HG03460 (cell line): ENCODE results near the gene DSE.
A peak's percentile ranks its signal among the peaks of the same experiment; 100 is the strongest.
"Not testable (repeated sequence)": the region's sequence is repeated elsewhere in the genome, so short reads cannot be mapped to it uniquely, and the experiment has no call there.

Source experiments
- ATAC-seq: cut with Tn5 transposase; IDR thresholded peaks from one replicate; pipeline ENCODE4 v1.9.1; 2021; ENCODE audit not compliant: unreplicated experiment

DSE gene

DNA sequence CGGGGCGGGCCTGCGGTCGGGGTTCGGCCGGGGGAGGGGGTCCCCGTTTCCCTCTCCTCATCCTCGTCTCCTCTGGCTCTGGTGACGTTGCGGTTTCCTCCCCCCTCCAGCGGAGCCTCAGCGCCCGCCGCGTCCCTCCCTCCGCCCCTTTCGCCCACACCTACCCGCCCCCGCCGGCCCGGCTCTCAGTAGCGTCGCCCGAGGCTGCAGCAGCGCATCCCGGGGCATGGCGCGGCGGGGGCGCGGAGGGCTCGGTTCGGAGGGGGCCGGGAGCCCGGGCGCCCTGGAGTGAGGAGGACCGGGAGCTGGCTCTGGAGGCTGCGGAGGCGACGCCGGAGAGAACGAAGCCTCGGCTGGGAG is at the start of gene DSE:
DSE (plus strand) TSS at position 188 of the 360 bp plus-strand sequence. CDS start 28,304 bp downstream, outside the sequence.
- peak; percentile 67 for ATAC-seq

- ATAC-seq, result not testable (repeated sequence)
Measured at GRCh38 chr6:116321933-116322332, 48.8 kb upstream of the DSE start.

DNA sequence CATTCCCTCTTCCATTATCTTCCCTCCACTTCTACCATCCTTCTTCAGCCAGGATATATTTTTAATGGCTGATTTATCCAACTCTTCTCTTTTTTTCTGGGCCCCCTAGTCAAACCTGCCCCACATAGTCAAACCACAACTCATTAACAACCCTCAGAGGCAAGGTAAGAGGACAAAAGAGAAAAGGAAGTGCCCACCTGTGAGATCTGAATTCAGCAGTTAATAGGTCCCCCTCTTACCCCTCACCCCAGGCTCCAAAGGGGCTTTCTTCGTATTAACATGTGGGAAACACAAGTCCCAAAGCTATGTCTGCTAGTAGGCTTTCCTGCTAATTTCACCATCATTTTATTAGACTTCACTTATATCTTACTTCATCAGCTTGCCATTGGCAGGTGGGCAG is 46.9 kb upstream of the DSE start:
- no peak for ATAC-seq

DNA sequence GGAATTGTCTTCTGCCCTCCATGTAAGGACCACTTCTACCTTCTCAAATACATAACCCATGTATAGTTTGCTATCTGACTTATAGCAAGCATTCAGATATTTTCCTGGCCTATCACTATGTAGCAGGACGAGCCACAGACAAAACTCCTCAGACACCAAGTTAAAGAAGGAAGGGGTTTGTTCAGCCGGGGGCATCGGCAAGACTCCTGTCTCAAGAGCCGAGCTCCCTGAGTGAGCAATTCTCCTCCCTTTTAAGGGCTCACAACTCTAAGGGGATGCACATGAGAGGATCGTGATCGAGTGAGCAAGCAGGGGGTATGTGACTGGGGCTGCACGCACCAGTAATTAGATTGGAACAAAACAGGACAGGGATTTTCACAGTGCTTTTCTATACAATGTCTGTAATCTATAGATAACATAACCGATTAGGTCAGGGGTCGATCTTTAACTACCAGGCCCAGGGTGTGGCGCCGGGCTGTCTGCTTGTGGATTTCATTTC is 45.1 kb upstream of the DSE start:
- not testable (repeated sequence) for ATAC-seq

DNA sequence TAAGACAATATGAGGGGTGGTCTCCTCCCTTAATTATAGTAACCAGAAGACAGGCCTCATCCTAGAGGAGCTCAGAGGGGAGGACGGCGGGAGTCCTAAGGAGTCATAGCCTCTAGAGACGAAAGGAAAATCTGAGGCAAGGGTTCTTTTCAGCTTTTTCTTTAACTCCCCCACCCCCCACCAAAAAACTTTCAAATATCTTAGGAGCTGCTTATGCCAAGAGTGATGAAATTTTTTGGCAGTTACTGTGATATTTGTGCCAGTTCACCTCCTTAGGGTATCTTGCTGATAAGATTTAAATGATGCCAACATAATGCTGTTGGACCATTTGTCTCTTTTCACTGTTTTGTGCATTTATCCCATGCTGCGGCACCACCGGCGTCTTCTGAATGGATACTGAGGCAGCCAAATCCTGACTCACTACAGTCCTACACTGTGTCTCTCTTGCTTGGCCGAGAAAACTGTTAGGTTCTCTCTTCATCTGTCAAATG is 44.5 kb upstream of the DSE start:
- no peak for ATAC-seq

- ATAC-seq, result no peak
Measured at GRCh38 chr6:116326996-116327395, 43.8 kb upstream of the DSE start.

DNA sequence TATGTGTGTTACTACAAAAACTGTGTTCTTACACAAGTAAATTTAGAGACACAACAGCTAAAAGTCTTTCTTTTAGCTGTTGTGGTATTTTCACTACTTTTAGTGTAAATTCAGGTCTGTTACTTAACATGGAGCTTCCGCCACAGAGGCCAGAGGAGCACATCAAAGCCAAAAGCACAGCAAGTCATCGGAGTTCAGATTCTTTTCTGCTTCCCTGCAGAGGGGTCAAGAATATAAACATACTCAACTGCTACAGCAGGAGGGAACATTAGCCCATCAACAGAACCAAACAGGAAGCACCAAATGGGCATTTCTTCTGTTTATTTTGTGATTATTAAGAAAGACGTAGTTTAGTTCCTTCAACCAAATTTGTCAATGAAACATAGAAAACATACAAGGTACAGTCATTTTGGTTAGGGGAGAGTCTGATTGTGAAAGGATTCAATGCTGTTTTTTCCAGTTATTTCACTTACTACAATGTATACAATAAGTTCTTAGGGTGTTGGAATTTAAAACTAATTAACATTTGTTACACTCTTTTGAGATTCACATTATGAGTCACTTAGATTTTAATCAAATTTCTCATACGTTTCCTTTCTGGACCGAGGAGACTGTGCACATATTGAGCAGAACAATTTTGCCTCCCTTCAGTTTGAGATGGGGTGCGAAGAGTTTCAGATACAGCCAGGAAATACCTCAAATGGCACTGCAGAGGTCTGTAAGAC is 42.8 kb upstream of the DSE start:
- no peak for ATAC-seq

DNA sequence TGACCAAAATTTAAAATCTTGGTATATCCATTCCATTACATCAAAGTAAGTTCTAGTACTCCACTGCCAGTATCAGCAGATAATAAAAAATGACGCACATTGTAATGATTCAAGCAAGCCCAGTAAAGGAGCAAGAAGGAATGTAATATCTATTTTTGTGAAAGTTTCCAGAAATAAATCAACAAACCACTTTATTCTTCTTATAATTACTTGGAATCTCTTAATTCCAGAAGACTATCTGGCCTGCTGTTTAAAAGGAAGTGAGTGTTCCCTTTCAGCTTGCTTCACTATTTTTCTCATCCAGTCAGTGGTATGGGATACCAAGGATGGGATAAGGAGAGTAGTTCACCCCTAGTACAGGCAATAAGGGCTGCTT is 42.2 kb upstream of the DSE start:
- ATAC-seq, result no peak

DNA sequence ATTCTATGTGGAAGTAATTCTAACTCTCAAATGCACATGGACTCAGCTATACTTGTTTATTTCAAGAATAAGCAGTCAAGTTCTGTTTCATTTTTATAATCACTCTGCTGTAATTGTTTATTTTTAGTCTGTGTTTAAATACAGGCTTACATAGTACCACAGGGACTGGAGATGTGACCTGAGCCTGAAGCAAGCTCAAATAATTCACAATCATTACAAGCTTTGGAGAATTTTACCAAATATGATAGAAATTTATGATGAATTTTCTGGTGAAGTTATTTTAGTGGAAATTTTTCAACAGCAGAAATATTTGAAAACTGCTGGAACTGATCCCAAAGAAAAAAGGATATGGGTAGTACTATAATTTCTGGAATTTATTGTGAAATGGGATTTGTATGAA is 41.6 kb upstream of the DSE start:
- ATAC-seq, result no peak

- ATAC-seq, result no peak
Measured at GRCh38 chr6:116330511-116330910, 40.2 kb upstream of the DSE start.

GRCh38 chr6:116332096-116332495 is 38.7 kb upstream of the DSE start:
- no peak for ATAC-seq

DNA sequence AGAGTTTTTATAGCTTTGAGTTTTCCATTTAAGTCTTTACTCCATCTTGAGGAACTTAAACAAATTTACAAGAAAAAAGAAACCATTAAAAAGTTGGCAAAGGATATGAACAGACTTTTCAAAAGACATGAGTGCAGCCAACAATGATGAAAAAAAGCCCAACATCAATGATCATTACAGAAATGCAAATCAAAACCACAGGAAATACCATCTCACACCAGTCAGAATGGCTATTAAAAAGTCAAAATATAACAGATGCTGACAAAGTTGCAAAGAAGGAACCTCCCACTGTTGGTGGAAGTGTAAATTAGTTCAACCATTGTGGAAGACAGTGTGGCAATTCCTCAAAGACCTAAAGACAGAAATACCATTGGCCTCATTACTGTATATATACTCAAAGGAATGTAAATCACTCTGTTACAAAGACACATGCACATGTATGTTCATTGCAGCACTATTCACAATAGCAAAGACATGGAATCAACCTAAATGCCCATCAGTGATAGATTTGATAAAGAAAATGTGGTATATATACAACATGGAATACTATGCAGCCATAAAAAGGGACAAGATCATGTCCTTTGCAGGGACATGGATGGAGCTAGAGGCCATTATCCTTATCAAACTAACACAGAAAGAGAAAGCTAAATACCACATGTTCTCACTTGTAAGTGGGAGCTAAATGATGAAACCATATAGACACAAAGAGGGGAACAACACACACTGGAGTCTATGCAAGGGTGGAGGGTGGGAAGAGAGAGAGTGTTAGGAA is 35.9 kb upstream of the DSE start:
- not testable (repeated sequence) for ATAC-seq

DNA sequence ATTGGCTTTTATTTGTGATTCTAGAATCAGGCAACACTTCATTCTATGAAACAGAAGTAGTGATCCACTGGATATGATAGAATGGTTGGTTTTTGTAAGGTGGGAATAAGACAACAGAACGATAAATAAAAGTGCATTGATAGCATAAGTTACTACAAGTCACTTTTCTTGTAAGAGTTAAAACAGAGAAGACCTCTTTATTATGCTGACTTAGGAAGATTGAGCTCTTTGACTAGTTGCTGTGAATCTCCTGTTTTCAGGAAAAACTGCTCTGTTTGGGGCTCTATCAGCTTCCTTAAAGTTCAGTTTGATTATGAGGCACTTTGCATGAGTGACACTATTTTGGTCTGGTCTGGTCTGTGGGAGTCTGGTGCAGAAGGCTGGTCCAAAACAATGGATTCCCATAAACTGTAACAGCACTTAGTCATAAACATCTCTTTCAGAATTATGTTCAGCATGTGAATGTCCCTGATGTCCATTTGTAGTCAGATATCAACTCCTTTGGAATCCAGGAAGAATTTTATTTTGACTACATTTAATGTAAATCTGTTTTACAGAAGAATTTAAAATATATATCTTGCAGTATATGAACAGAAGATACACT is 35.0 kb upstream of the DSE start:
- ATAC-seq, result no peak

GRCh38 chr6:116338943-116339342 is 31.8 kb upstream of the DSE start:
- ATAC-seq, result no peak

DNA sequence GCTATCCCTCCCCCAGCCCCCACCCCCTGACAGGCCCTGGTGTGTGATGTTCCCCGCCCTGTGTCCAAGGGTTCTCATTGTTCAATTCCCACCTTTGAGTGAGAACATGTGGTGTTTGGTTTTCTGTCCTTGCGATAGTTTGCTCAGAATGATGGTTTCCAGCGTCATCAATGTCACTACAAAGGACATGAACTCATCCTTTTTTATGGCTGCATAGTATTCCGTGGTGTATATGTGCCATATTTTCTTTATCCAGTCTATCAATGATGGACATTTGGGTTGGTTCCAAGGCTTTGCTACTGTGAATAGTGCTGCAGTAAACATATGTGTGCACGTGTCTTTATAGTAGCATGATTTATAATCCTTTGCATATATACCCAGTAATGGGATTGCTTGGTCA is 30.1 kb upstream of the DSE start:
- not testable (repeated sequence) for ATAC-seq

- ATAC-seq, result no peak
Measured at GRCh38 chr6:116349216-116349615, 21.5 kb upstream of the DSE start.

DNA sequence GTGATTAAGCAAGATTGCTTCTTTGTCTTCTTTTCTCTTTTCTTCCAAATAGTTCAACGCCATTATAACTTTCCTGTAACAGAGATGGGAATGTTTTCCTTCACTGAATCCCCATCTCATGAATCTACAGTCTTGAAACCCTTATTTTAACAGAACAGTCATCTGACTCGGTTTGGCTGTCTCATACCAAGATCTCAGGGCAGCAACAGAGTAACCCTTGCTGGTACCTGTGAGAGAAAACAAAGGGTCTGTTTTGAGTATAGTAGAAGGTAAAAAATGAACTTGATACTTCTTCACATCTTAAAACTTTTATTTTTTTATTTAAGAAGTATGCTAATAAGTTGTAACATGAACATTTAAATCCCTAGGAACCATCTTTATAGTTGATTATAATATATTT is 19.6 kb upstream of the DSE start:
- no peak for ATAC-seq

GRCh38 chr6:116352515-116353471 is 18.0 kb upstream of the DSE start:
- peak; percentile 69 for ATAC-seq

GRCh38 chr6:116354236-116354635 is 16.5 kb upstream of the DSE start:
- ATAC-seq, result no peak

- ATAC-seq, result no peak
Measured at GRCh38 chr6:116355796-116356195, 15.0 kb upstream of the DSE start.

GRCh38 chr6:116359131-116359530 is 11.6 kb upstream of the DSE start:
- no peak for ATAC-seq
